Superior temporal gyrus (tissue), 1 donor: ENCODE measurements around the gene FAM219A.

ENCODE experiments used
- DNase-seq: peaks from one replicate; pipeline ENCODE4 v3.0.0-alpha.2; 2016; ENCODE audit errors: extremely low spot score

The FAM219A gene

DNA sequence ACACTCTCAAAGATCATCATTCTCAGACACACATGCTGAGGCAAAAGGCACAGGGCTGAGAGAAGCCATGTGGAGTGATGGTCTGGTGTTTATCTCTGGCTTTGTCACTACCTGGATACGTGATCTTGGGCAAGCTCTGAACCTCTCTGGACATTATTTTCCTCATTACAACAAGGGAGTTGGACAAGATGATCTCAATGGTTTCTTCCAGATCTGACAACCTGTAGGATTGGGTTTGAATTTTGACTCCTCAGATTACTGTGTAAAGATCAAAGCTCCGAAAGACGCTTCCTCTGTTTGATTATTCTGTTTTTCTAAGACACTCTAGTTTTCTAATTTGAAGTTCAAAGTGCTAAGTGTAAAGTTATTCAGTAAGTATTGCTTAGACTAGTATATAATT, 109.0 kb downstream of the FAM219A start:
- DNase-seq: no peak
